K562 (cell line): ENCODE data around the gene CIAO2A. TPM values are rescaled to one million over a fixed set of nuclear protein-coding genes. Genes with fewer than 3 reads are reported as not detected.
A peak's percentile ranks its signal among the peaks of the same experiment; 100 is the strongest.

Experiments used
- ATF4 ChIP-seq: fragments of 450-650 bp; formaldehyde crosslinking; IDR thresholded peaks from 2 replicates; pipeline ENCODE4 v1.4.0; 2022; ENCODE audit warnings: mild to moderate bottlenecking, moderate library complexity
- CEBPB ChIP-seq: fragments of 450-650 bp; IDR thresholded peaks from 2 replicates; pipeline ENCODE4 v1.6.1; 2016; ENCODE audit warnings: missing genetic modification characterization, missing compliant biosample characterization
- COPS2 ChIP-seq: fragments of 450-650 bp; conservative IDR thresholded peaks from 2 replicates; pipeline ENCODE4 v1.6.1; 2016; ENCODE audit warnings: mild to moderate bottlenecking, moderate library complexity
- CTCF ChIP-seq, 3 experiments: IDR thresholded peaks in 2 of 3; conservative IDR thresholded peaks in 1 of 3; 2 replicates each; pipeline ENCODE4 v1.5.1; 2011 to 2012; ENCODE audit warnings: low read length in 3 of 3, mild to moderate bottlenecking in 3 of 3, control low read depth in 2 of 3, improper control_type of control experiment in 1 of 3, inconsistent platforms in 1 of 3, low read depth in 1 of 3, mixed read lengths in 1 of 3, moderate library complexity in 1 of 3; ENCODE audit not compliant: insufficient read depth in 2 of 3
- FOXM1 ChIP-seq, 2 experiments: fragments of 450-650 bp in 1 of 2; sonication (generic) in 1 of 2; formaldehyde crosslinking in 1 of 2; IDR thresholded peaks; 2 replicates each; pipeline versions ENCODE4 v1.6.1 to v1.9.0; 2017 to 2022; ENCODE audit warnings: low read depth in 2 of 2, mild to moderate bottlenecking in 2 of 2, missing genetic modification reagents in 1 of 2, moderate library complexity in 1 of 2
- MAZ ChIP-seq, 2 experiments: fragments of 450-650 bp in 1 of 2; sonication (generic) in 1 of 2; formaldehyde crosslinking; IDR thresholded peaks in 1 of 2; conservative IDR thresholded peaks in 1 of 2; 2 replicates each; pipeline versions ENCODE4 v1.4.0 to v1.5.0; 2020; ENCODE audit warnings: mild to moderate bottlenecking in 1 of 2, missing genetic modification reagents in 1 of 2
- RBFOX2 ChIP-seq: fragments of 200-400 bp; formaldehyde crosslinking; IDR thresholded peaks from 2 replicates; pipeline ENCODE4 v1.6.1; 2017; ENCODE audit warnings: low read depth, mild to moderate bottlenecking, low read length, moderate library complexity
- RBM22 ChIP-seq: fragments of 200-400 bp; formaldehyde crosslinking; IDR thresholded peaks from 2 replicates; pipeline ENCODE4 v1.6.1; 2018; ENCODE audit warnings: low read length, low read depth; ENCODE audit not compliant: poor library complexity, severe bottlenecking
- SRF ChIP-seq, 2 experiments: fragments of 250-450, 450-650 bp in 1 of 2; sonication (Bioruptor Pico) in 1 of 2; sonication (generic) in 1 of 2; formaldehyde crosslinking; IDR thresholded peaks; 2 replicates each; pipeline versions ENCODE4 v1.5.0 to v1.5.1; 2020 to 2022; ENCODE audit warnings: mild to moderate bottlenecking in 1 of 2, missing genetic modification reagents in 1 of 2
- SRSF1 ChIP-seq: fragments of 200-400 bp; formaldehyde crosslinking; IDR thresholded peaks from 2 replicates; pipeline ENCODE4 v1.6.1; 2017; ENCODE audit warnings: mild to moderate bottlenecking, low read depth, low read length, moderate library complexity
- TAF15 ChIP-seq: fragments of 200-400 bp; formaldehyde crosslinking; IDR thresholded peaks from 2 replicates; pipeline ENCODE4 v1.6.1; 2017; ENCODE audit warnings: mild to moderate bottlenecking, low read depth, low read length, moderate library complexity
- THRB ChIP-seq: fragments of 450-650 bp; formaldehyde crosslinking; conservative IDR thresholded peaks from 2 replicates; pipeline ENCODE4 v1.4.0; 2022; ENCODE audit warnings: mild to moderate bottlenecking, missing genetic modification characterization
- ZKSCAN3 ChIP-seq: fragments of 250-450 bp; sonication (Bioruptor Pico); IDR thresholded peaks from 2 replicates; pipeline ENCODE4 v1.4.0; 2020
- ZNF217 ChIP-seq: sonication (generic); formaldehyde crosslinking; IDR thresholded peaks from 2 replicates; pipeline ENCODE4 v1.8.0; 2022; ENCODE audit warnings: mild to moderate bottlenecking, missing genetic modification reagents
- ZNF445 ChIP-seq: fragments of 250-450 bp; sonication (Bioruptor Pico); IDR thresholded peaks from 2 replicates; pipeline ENCODE4 v1.4.0; 2020; ENCODE audit warnings: low read depth, mild to moderate bottlenecking, moderate library complexity
- ZSCAN32 ChIP-seq: fragments of 450-650 bp; formaldehyde crosslinking; IDR thresholded peaks from 2 replicates; pipeline ENCODE4 v1.4.0; 2020; ENCODE audit warnings: mild to moderate bottlenecking, moderate library complexity
- polyA plus RNA-seq, 8 experiments: library from polyadenylated mRNA; depleted of rRNA in 4 of 8; stranded (reverse) in 5 of 8; unstranded in 3 of 8; fragments of >200 nt; fragmentation: Nextera tagmentation in 2 of 8; fragmentation: Illumina TruSeq in 1 of 8; extraction: Ambion mirVana in 2 of 8; extraction: Trizol in 1 of 8; gene quantifications; 2 replicates each; pipeline versions ENCODE4 v1.2.1 to v1.2.3, GENCODE V29; 2011 to 2014; ENCODE audit warnings: inconsistent platforms in 1 of 8, missing spikeins in 1 of 8
- total RNA-seq, 7 experiments: library from RNA; depleted of rRNA in 6 of 7; stranded (reverse); fragments of >200 nt in 6 of 7; fragmentation: Illumina TruSeq in 2 of 7; extraction: Trizol in 2 of 7; gene quantifications; 2 replicates each; pipeline versions ENCODE4 v1.2.1 to v1.2.3, GENCODE V29; 2011 to 2021; ENCODE audit warnings: low replicate concordance in 1 of 7

CIAO2A gene
- total and polyA plus RNA-seq, 9 of the 15 experiments (the other 6 are each of a cell fraction or from before 2014, with no cell fraction given): 161 to 429 (median 313) TPM

GRCh38 chr15:64024172-64025050 lies 69.2 kb downstream of the CIAO2A start (continued):
- TF ChIP-seq CEBPB (tag): peak; percentile 32; the same call in 1 of the 2 replicates
- peak; percentile 50 for TF ChIP-seq RBFOX2
- TF ChIP-seq SRSF1: no peak
- TF ChIP-seq TAF15: no peak
- TF ChIP-seq ATF4 (CRISPR knock-in tag): 0 out of 2 replicates have a peak, but pooled peaks have one; percentile 59
- TF ChIP-seq THRB (CRISPR knock-in tag): no peak
- 0 out of 4 replicates have a peak, but pooled peaks of 1 of the 2 experiments have one; percentile 46 for TF ChIP-seq MAZ (CRISPR knock-in tag; conservative IDR thresholded peaks at IDR 0.05 in 1 of 2, IDR thresholded peaks at IDR 0.05 in 1 of 2)
- no peak for TF ChIP-seq ZNF445
- peak; percentile 20 to 32 (median 22); a peak in 1 of 6 replicates for TF ChIP-seq CTCF (IDR thresholded peaks at IDR 0.05 in 2 of 3, conservative IDR thresholded peaks at IDR 0.05 in 1 of 3; ENCODE audit: insufficient read depth in 2 of 3, low read depth in 1 of 3, low read length in 3 of 3)
- peak in 1 of 2 experiments; percentile 62; a peak in 1 of 4 replicates for TF ChIP-seq SRF (CRISPR knock-in tag; IDR thresholded peaks at IDR 0.05)
- no peak for TF ChIP-seq FOXM1 (IDR thresholded peaks at IDR 0.05; ENCODE audit: low read depth)
- TF ChIP-seq FOXM1 (CRISPR knock-in tag; IDR thresholded peaks at IDR 0.05; ENCODE audit: low read depth): no peak
- no peak for TF ChIP-seq COPS2
- no peak for TF ChIP-seq RBM22
- TF ChIP-seq ZSCAN32: no peak
- no peak for TF ChIP-seq ZNF217 (CRISPR knock-in tag)
- no peak for TF ChIP-seq ZKSCAN3 (CRISPR knock-in tag)
